ENCODE data around the gene WDFY2.

Gene WDFY2

DNA sequence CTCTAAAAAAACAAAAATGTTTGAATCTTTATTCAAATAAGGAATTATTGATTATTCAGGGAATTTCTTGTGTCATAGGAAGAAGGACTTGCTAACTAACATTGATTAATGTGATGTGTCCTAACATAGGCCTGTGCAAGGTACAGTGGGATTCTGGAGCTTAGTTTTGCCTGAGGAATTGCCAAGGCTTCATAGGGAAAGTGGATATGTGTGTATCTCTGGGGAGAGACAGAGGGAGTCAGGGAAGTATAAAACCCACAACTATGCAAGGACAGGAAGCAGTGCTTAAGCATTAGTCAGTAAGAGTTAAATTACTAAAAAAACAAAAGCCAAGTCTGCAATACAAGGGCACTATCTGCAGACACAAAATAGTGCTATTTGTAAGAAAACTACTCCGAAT, 59.6 kb downstream of the WDFY2 start:
- Histone ChIP-seq H3K36me3 (replicated peaks; ENCODE audit: low read depth, low read length) (no peaks in the 10 kb centered on the region), H3K4me3 (ENCODE audit: low read length) (no peak overlapping the region), H3K9ac (ENCODE audit: low read length) (no peak overlapping the region), H3K4me2 (ENCODE audit: low read length) (no peak overlapping the region), H4K20me1 (ENCODE audit: insufficient read depth, low read length) (no peaks in the 10 kb centered on the region), H3K4me1 (ENCODE audit: low read length) (peaks cover 23% of the 10 kb centered on the region), H2AFZ (ENCODE audit: low read depth, low read length) (no peak overlapping the region), H3K27ac (ENCODE audit: low read length) (no peak overlapping the region), H3K9me3 (ENCODE audit: insufficient read depth, low read length) (no peaks in the 10 kb centered on the region), H3K79me2 (ENCODE audit: low read length) (no peaks in the 10 kb centered on the region; the same call in 1 of the 2 replicates), H3K27me3 (ENCODE audit: low read depth, low read length) (no peaks in the 10 kb centered on the region)
- no peak for TF ChIP-seq EZH2phosphoT487 (IDR thresholded peaks at IDR 0.05; ENCODE audit: low read depth)
- TF ChIP-seq, protein P1, sequence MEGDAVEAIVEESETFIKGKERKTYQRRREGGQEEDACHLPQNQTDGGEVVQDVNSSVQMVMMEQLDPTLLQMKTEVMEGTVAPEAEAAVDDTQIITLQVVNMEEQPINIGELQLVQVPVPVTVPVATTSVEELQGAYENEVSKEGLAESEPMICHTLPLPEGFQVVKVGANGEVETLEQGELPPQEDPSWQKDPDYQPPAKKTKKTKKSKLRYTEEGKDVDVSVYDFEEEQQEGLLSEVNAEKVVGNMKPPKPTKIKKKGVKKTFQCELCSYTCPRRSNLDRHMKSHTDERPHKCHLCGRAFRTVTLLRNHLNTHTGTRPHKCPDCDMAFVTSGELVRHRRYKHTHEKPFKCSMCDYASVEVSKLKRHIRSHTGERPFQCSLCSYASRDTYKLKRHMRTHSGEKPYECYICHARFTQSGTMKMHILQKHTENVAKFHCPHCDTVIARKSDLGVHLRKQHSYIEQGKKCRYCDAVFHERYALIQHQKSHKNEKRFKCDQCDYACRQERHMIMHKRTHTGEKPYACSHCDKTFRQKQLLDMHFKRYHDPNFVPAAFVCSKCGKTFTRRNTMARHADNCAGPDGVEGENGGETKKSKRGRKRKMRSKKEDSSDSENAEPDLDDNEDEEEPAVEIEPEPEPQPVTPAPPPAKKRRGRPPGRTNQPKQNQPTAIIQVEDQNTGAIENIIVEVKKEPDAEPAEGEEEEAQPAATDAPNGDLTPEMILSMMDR (IDR thresholded peaks at IDR 0.05; ENCODE audit: low read depth, low read length): no peak

DNA sequence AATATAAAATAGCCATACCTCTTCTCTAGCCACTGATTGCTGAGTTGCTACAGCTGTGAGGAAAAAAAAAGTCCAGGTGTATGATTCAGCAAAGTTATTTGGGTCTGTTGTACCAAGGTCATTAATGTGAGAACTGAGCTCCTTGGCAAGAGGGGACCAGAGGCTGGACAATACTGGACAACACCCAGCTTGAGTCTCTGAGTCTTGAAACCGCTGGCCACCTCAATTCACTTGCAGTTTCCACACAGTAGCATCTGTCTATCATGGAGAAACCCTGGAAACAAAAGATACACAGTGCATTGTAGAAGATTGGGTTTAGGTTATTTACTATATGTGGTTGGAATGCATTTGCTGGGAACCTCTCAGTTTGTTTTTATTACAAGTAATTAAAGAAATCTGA, 60.4 kb downstream of the WDFY2 start:
- no peak overlapping the region for H2AFZ ChIP-seq (ENCODE audit: low read depth, low read length)
- H4K20me1 ChIP-seq (ENCODE audit: insufficient read depth, low read length): no peaks in the 10 kb centered on the region
- no peaks in the 10 kb centered on the region; the same call in 1 of the 2 replicates for H3K79me2 ChIP-seq (ENCODE audit: low read length)
- no peak overlapping the region for H3K4me2 ChIP-seq (ENCODE audit: low read length)
- no peak overlapping the region for H3K9ac ChIP-seq (ENCODE audit: low read length)
- no peak overlapping the region for H3K4me3 ChIP-seq (ENCODE audit: low read length)
- H3K9me3 ChIP-seq (ENCODE audit: insufficient read depth, low read length): no peaks in the 10 kb centered on the region
- H3K27me3 ChIP-seq (ENCODE audit: low read depth, low read length): no peaks in the 10 kb centered on the region
- H3K27ac ChIP-seq (ENCODE audit: low read length): no peak overlapping the region
- no peaks in the 10 kb centered on the region for H3K36me3 ChIP-seq (replicated peaks; ENCODE audit: low read depth, low read length)
- H3K4me1 ChIP-seq (ENCODE audit: low read length): peaks cover 23% of the 10 kb centered on the region
- TF ChIP-seq EZH2phosphoT487 (IDR thresholded peaks at IDR 0.05; ENCODE audit: low read depth): no peak
- TF ChIP-seq, protein P1 (IDR thresholded peaks at IDR 0.05; ENCODE audit: low read depth, low read length): no peak

DNA sequence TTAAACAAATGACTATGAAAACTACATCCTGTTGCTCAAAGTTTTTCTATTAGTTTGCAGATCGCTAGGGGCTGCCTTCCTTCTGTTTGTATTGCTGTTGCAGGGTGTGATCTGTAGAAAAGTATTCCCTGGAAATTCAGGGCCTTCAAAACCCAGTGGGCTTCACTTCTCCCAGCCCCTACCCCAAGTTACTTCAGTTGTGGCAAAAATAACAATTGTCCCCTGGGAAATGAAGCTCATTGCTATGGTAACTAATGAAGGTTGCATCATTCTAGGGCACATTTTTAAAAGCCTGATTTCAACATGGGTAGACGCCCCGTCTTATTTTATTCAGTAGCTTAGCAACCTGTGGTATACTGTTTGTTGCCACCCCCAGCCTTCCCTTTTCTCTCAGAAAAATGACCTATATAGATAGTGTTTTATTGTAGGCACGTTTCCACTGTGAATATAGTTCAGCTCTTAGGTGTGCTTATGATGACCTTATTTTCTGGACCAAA, 60.9 kb downstream of the WDFY2 start:
- Histone ChIP-seq H3K27ac (ENCODE audit: low read length) (no peak overlapping the region), H3K4me2 (ENCODE audit: low read length) (peak overlapping the region; percentile 42), H3K9ac (ENCODE audit: low read length) (no peak overlapping the region), H3K79me2 (ENCODE audit: low read length) (no peaks in the 10 kb centered on the region; the same call in 1 of the 2 replicates), H3K27me3 (ENCODE audit: low read depth, low read length) (no peaks in the 10 kb centered on the region), H2AFZ (ENCODE audit: low read depth, low read length) (no peak overlapping the region), H3K4me1 (ENCODE audit: low read length) (peaks cover 23% of the 10 kb centered on the region), H3K36me3 (replicated peaks; ENCODE audit: low read depth, low read length) (no peaks in the 10 kb centered on the region), H3K9me3 (ENCODE audit: insufficient read depth, low read length) (no peaks in the 10 kb centered on the region), H4K20me1 (ENCODE audit: insufficient read depth, low read length) (no peaks in the 10 kb centered on the region), H3K4me3 (ENCODE audit: low read length) (no peak overlapping the region)
- TF ChIP-seq EZH2phosphoT487 (IDR thresholded peaks at IDR 0.05; ENCODE audit: low read depth): no peak
- TF ChIP-seq, protein P1 (IDR thresholded peaks at IDR 0.05; ENCODE audit: low read depth, low read length): peak; percentile 13; the same call in 1 of the 2 replicates

DNA sequence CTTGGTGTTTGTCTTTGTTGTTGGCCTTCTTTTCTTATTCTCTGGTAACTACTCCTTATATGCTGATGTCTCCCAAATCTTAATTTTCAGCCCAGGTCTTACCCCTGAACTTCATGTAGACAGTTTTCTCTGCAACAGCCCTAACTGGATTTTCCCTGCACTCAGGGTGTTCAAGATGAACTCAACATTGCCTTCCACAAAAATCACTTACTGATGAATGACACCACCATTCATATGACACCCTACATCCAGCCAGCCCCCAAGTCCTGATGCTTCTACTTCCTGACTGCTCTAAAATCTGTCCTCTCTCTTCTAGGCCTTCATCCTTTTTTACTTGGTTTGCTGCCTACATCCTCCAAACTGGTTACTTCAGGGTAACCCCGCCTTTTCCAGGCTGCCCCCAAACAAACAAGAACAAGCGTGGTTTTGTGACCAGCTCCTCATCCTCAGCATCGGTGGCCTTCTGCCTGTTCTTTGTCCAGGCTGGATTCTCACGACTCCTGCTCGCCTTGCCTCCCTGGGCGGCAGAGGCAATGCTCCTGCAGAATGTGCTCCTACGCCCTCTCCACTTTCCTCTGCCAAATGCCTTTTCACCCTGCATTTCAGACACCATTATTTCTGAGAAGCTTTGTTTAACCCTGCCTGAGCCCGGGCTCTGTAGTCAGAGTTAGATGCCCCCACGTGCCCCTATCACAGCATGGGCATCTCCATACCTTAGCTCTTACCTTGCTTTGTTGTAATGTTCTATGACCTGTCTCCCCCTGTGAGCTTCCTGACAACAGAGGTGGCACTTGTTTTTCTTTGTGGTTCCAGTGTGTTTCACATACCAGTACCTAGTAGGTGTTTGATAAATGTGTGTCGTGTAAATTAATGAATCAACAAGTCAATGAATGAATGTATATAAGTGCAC, 61.8 kb downstream of the WDFY2 start:
- Histone ChIP-seq H2AFZ (ENCODE audit: low read depth, low read length) (no peak overlapping the region), H3K9me3 (ENCODE audit: insufficient read depth, low read length) (no peaks in the 10 kb centered on the region), H3K4me2 (ENCODE audit: low read length) (no peak overlapping the region; the same call in 1 of the 2 replicates), H3K27me3 (ENCODE audit: low read depth, low read length) (no peaks in the 10 kb centered on the region), H4K20me1 (ENCODE audit: insufficient read depth, low read length) (no peaks in the 10 kb centered on the region), H3K27ac (ENCODE audit: low read length) (no peak overlapping the region), H3K4me3 (ENCODE audit: low read length) (no peak overlapping the region), H3K79me2 (ENCODE audit: low read length) (no peaks in the 10 kb centered on the region; the same call in 1 of the 2 replicates), H3K4me1 (ENCODE audit: low read length) (peaks cover 23% of the 10 kb centered on the region), H3K36me3 (replicated peaks; ENCODE audit: low read depth, low read length) (no peaks in the 10 kb centered on the region), H3K9ac (ENCODE audit: low read length) (no peak overlapping the region)
- TF ChIP-seq EZH2phosphoT487 (IDR thresholded peaks at IDR 0.05; ENCODE audit: low read depth): no peak
- TF ChIP-seq, protein P1 (IDR thresholded peaks at IDR 0.05; ENCODE audit: low read depth, low read length): no peak
